Neural cell (in vitro differentiated cells): ENCODE results near the gene HMSD. TPM values are rescaled to one million over a fixed set of nuclear protein-coding genes. Genes with fewer than 3 reads are reported as not detected.

Source experiments
- H2AFZ ChIP-seq: fragments of 200-600, 300-800 bp; sonication (generic), shearing (Covaris generic); 2 replicates; pipeline ENCODE4 v1.6.0; 2014; ENCODE audit warnings: low read depth, mild to moderate bottlenecking, antibody characterized with exemption, low read length, moderate library complexity
- H3F3A ChIP-seq: fragments of 200-600 bp; shearing (Covaris generic); 2 replicates; pipeline ENCODE4 v1.6.1; 2016; ENCODE audit warnings: mild to moderate bottlenecking, moderate library complexity, mixed read lengths, antibody characterized with exemption, low read length; ENCODE audit not compliant: insufficient read depth, poor library complexity, severe bottlenecking
- H3K27ac ChIP-seq: fragments of 200-600, 300-800 bp; sonication (generic), shearing (Covaris generic); 2 replicates; pipeline ENCODE4 v1.5.1; 2014; ENCODE audit warnings: mild to moderate bottlenecking, low read length, moderate library complexity
- H3K27me3 ChIP-seq: fragments of 300-800, 200-600 bp; sonication (generic), shearing (Covaris generic); 2 replicates; pipeline ENCODE4 v1.6.0; 2014; ENCODE audit warnings: mild to moderate bottlenecking, low read depth, low read length, moderate library complexity; ENCODE audit not compliant: insufficient read depth
- H3K36me3 ChIP-seq: fragments of 300-800, 200-600 bp; sonication (generic), shearing (Covaris generic); 2 replicates; pipeline ENCODE4 v1.5.1; 2014; ENCODE audit warnings: mild to moderate bottlenecking, antibody characterized with exemption, low read length, moderate library complexity; ENCODE audit not compliant: insufficient read depth
- H3K4me2 ChIP-seq: fragments of 300-800, 200-600 bp; sonication (generic), shearing (Covaris generic); 2 replicates; pipeline ENCODE4 v1.6.0; 2014; ENCODE audit warnings: mild to moderate bottlenecking, low read length
- H3K4me3 ChIP-seq: fragments of 300-800, 200-600 bp; sonication (generic), shearing (Covaris generic); 2 replicates; pipeline ENCODE4 v1.5.1; 2014; ENCODE audit warnings: mild to moderate bottlenecking, low read length, moderate library complexity
- H3K79me2 ChIP-seq: fragments of 200-600 bp; shearing (Covaris generic); replicated peaks from 2 replicates; pipeline ENCODE4 v1.6.0; 2014; ENCODE audit warnings: mild to moderate bottlenecking, low read length, moderate library complexity; ENCODE audit not compliant: insufficient read depth
- H3K9ac ChIP-seq: fragments of 300-800, 200-600 bp; sonication (generic), shearing (Covaris generic); 2 replicates; pipeline ENCODE4 v1.6.1; 2016; ENCODE audit warnings: mild to moderate bottlenecking, low read length, mixed read lengths
- H3K9me2 ChIP-seq: fragments of 200-600 bp; shearing (Covaris generic); 2 replicates; pipeline ENCODE4 v1.6.1; 2016; ENCODE audit warnings: mild to moderate bottlenecking, low read length, mixed read lengths; ENCODE audit not compliant: insufficient read depth
- H3K9me3 ChIP-seq: fragments of 200-600, 300-800 bp; sonication (generic), shearing (Covaris generic); 2 replicates; pipeline ENCODE4 v1.6.1; 2016; ENCODE audit warnings: mild to moderate bottlenecking, mixed run types, low read length, moderate library complexity, mixed read lengths
- H4K20me1 ChIP-seq: fragments of 200-600 bp; shearing (Covaris generic); 2 replicates; pipeline ENCODE4 v1.6.1; 2016; ENCODE audit warnings: mild to moderate bottlenecking, mixed run types; ENCODE audit not compliant: insufficient read depth
- EP300 ChIP-seq: fragments of 450-650 bp; conservative IDR thresholded peaks from 2 replicates; pipeline ENCODE4 v1.6.1; 2014; ENCODE audit warnings: antibody characterized with exemption, mild to moderate bottlenecking, moderate library complexity; ENCODE audit not compliant: poor library complexity, severe bottlenecking
- EZH2 ChIP-seq: fragments of 200-600, 300-800 bp; shearing (Covaris generic), sonication (generic); IDR thresholded peaks from 2 replicates; pipeline ENCODE4 v1.6.1; 2014; ENCODE audit warnings: antibody characterized with exemption, low read length, borderline replicate concordance, mild to moderate bottlenecking; ENCODE audit not compliant: insufficient read depth, poor library complexity, severe bottlenecking
- MXI1 ChIP-seq: fragments of 450-650 bp; conservative IDR thresholded peaks from 2 replicates; pipeline ENCODE4 v1.6.1; 2014; ENCODE audit warnings: antibody characterized with exemption, mild to moderate bottlenecking; ENCODE audit not compliant: poor library complexity, severe bottlenecking
- POLR2AphosphoS5 ChIP-seq: IDR thresholded peaks from 2 replicates; pipeline ENCODE4 v1.6.1; 2012
- RAD21 ChIP-seq: fragments of 450-650 bp; conservative IDR thresholded peaks from 2 replicates; pipeline ENCODE4 v1.6.1; 2014; ENCODE audit warnings: antibody characterized with exemption, mild to moderate bottlenecking, moderate library complexity
- SMC3 ChIP-seq: fragments of 450-650 bp; conservative IDR thresholded peaks from 2 replicates; pipeline ENCODE4 v1.6.1; 2014; ENCODE audit warnings: antibody characterized with exemption, mild to moderate bottlenecking, moderate library complexity; ENCODE audit not compliant: poor library complexity
- TAF1 ChIP-seq: IDR thresholded peaks from 2 replicates; pipeline ENCODE4 v1.6.1; 2012; ENCODE audit warnings: low read depth
- polyA plus RNA-seq: library from polyadenylated mRNA; depleted of rRNA; stranded (reverse); fragments of >200 nt; gene quantifications from 2 replicates; pipeline ENCODE4 v1.2.3, GENCODE V29; 2014
- TF ChIP-seq, protein P1 (sequence below): IDR thresholded peaks from 2 replicates; pipeline ENCODE4 v1.6.1; 2012; ENCODE audit warnings: borderline replicate concordance
- TF ChIP-seq, protein P2 (sequence below): fragments of 450-650 bp; IDR thresholded peaks from 2 replicates; pipeline ENCODE4 v1.5.1; 2014; ENCODE audit warnings: antibody characterized with exemption, mild to moderate bottlenecking, moderate library complexity; ENCODE audit not compliant: poor library complexity, severe bottlenecking

Gene HMSD
- polyA plus RNA-seq, 1 donor from 2014 or later: not detected

GRCh38 chr18:63953811-63954210 lies 4.7 kb downstream of the HMSD start:
- H3K27ac ChIP-seq: no peak overlapping the region
- no peaks in the 10 kb centered on the region for H3K79me2 ChIP-seq
- no peaks in the 10 kb centered on the region for H3F3A ChIP-seq
- no peaks in the 10 kb centered on the region for H3K9me3 ChIP-seq
- TF ChIP-seq, protein P1, sequence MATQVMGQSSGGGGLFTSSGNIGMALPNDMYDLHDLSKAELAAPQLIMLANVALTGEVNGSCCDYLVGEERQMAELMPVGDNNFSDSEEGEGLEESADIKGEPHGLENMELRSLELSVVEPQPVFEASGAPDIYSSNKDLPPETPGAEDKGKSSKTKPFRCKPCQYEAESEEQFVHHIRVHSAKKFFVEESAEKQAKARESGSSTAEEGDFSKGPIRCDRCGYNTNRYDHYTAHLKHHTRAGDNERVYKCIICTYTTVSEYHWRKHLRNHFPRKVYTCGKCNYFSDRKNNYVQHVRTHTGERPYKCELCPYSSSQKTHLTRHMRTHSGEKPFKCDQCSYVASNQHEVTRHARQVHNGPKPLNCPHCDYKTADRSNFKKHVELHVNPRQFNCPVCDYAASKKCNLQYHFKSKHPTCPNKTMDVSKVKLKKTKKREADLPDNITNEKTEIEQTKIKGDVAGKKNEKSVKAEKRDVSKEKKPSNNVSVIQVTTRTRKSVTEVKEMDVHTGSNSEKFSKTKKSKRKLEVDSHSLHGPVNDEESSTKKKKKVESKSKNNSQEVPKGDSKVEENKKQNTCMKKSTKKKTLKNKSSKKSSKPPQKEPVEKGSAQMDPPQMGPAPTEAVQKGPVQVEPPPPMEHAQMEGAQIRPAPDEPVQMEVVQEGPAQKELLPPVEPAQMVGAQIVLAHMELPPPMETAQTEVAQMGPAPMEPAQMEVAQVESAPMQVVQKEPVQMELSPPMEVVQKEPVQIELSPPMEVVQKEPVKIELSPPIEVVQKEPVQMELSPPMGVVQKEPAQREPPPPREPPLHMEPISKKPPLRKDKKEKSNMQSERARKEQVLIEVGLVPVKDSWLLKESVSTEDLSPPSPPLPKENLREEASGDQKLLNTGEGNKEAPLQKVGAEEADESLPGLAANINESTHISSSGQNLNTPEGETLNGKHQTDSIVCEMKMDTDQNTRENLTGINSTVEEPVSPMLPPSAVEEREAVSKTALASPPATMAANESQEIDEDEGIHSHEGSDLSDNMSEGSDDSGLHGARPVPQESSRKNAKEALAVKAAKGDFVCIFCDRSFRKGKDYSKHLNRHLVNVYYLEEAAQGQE: no peak
- TF ChIP-seq EZH2 (no peak), POLR2AphosphoS5 (no peak), EP300 (no peak), MXI1 (no peak), RAD21 (no peak), SMC3 (no peak), TAF1 (no peak)
- TF ChIP-seq, protein P2, sequence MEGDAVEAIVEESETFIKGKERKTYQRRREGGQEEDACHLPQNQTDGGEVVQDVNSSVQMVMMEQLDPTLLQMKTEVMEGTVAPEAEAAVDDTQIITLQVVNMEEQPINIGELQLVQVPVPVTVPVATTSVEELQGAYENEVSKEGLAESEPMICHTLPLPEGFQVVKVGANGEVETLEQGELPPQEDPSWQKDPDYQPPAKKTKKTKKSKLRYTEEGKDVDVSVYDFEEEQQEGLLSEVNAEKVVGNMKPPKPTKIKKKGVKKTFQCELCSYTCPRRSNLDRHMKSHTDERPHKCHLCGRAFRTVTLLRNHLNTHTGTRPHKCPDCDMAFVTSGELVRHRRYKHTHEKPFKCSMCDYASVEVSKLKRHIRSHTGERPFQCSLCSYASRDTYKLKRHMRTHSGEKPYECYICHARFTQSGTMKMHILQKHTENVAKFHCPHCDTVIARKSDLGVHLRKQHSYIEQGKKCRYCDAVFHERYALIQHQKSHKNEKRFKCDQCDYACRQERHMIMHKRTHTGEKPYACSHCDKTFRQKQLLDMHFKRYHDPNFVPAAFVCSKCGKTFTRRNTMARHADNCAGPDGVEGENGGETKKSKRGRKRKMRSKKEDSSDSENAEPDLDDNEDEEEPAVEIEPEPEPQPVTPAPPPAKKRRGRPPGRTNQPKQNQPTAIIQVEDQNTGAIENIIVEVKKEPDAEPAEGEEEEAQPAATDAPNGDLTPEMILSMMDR: no peak
- H3K4me3 ChIP-seq: no peak overlapping the region
- H3K9me2 ChIP-seq: no peaks in the 10 kb centered on the region
- no peaks in the 10 kb centered on the region for H4K20me1 ChIP-seq
- H2AFZ ChIP-seq: no peak overlapping the region
- no peak overlapping the region for H3K9ac ChIP-seq
- no peaks in the 10 kb centered on the region for H3K36me3 ChIP-seq
- H3K27me3 ChIP-seq: peaks cover 5% of the 10 kb centered on the region
- H3K4me2 ChIP-seq: no peak overlapping the region

- H3K4me2 ChIP-seq: no peak overlapping the region
- H3K79me2 ChIP-seq: no peaks in the 10 kb centered on the region
- H3K36me3 ChIP-seq: no peaks in the 10 kb centered on the region
- TF ChIP-seq SMC3: no peak
- no peak for TF ChIP-seq EZH2
- no peak for TF ChIP-seq POLR2AphosphoS5
- TF ChIP-seq, protein P1: no peak
- TF ChIP-seq RAD21: no peak
- no peaks in the 10 kb centered on the region for H3K9me3 ChIP-seq
- H3F3A ChIP-seq: no peaks in the 10 kb centered on the region
- no peak overlapping the region for H3K4me3 ChIP-seq
- H3K9ac ChIP-seq: no peak overlapping the region
- no peak overlapping the region for H3K27ac ChIP-seq
- H4K20me1 ChIP-seq: no peaks in the 10 kb centered on the region
- no peaks in the 10 kb centered on the region for H3K27me3 ChIP-seq
- no peaks in the 10 kb centered on the region for H3K9me2 ChIP-seq
- no peak overlapping the region for H2AFZ ChIP-seq
Measured at GRCh38 chr18:63956755-63957154, 7.7 kb downstream of the HMSD start.
